NCI-H82 treated with DMSO at 0.1 percent for 48 hours (cell line): ENCODE data around the gene KLHL29.

Source experiments
- DNase-seq: peaks from one replicate; lab custom pipeline; 2025; ENCODE audit not compliant: unreplicated experiment; lab: John Stamatoyannopoulos, UW

KLHL29 gene

DNA sequence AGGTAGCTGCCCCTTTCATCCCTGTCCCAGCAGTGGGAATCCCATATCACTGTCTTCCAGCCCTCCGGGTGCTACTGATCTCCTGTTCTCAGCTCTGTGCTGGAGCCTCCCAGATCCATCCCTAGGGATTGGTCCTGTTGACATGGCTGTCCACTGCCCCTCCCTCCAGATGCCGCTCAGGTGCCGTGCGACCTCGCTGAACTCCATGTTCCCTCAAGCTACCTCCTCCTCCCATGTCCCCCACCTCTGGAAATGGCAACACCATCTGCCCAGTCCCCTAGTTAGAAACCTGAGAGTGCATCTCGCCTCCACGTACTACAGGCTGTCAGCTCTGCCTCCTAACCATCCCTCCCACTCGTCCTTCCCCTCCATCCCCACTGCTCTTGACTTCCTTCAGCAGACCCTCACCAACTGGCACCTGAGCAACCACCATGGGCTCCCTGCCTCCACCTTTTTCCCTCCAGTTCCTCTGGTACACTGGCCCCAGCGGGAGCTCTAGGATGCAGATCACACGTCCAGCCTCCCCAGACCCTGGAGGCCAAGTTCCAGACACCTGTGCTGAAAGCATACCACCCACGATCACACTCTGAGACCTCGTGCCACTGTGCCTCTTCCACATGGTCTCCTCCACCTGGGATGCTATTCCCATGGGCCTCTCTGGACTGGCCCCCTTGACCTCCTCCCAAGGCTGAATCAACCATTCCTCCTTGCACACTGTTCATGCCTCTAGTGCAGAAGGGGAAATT lies 106.8 kb downstream of the KLHL29 start:
- DNase-seq, result peak; percentile 79

DNA sequence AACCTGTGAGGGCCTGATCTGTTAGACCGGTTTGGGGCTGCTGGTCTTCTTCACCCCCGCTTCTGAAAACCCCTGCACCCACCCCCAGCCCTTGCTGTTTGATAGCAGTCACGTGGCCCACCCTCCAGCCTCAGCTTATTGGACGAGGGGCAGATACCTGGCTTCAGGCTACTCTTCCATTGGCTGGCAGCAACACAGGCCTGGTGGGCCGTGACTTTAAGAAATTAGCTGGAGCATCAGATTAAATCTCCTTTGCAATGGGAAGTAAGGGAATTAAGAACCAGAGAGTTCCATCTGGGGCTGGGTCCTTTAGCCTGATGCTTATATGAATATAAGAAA lies 107.3 kb downstream of the KLHL29 start:
- peak; percentile 39 for DNase-seq

DNA sequence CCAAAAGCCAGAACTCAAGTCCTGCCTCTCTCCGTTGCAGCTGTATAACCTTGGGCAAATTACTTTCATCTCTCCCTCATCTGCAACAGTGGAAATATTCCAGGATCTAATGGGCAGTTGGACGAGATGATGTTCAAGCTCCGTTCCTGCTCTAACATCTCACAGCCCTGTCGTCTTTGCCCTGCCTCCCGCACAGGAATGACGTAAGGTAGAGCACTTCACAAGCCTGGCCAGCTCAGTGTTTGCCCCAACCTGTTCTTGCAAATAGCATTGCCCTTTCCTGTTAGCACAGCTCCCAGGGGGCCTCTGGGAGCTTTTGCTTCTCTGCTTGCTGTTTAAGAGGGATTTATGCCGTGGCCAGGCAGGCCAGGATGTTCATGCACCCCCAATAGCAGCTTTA lies 107.9 kb downstream of the KLHL29 start:
- peak; percentile 81 for DNase-seq

GRCh38 chr2:23493846-23494245 lies 108.9 kb downstream of the KLHL29 start:
- no peak for DNase-seq

DNA sequence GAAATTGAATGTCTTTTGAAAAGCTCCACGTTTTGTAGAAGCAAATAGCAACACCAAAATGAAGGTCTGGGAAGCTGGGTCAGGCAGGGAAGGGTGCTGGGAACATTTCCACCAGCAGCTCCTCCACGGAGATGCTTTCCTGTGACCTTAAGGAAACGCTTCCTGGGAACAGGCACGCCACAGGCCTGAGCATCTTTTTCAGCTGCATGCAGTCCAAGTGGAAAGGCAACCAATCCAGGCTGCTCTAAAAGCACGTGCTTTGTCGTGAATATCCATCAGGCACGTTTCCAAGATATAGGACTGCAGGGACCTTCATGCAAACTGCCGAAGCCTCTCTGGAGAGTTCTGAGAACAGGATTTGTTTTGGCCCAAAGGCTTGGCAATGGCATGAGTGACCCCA lies 109.3 kb downstream of the KLHL29 start:
- no peak for DNase-seq

DNA sequence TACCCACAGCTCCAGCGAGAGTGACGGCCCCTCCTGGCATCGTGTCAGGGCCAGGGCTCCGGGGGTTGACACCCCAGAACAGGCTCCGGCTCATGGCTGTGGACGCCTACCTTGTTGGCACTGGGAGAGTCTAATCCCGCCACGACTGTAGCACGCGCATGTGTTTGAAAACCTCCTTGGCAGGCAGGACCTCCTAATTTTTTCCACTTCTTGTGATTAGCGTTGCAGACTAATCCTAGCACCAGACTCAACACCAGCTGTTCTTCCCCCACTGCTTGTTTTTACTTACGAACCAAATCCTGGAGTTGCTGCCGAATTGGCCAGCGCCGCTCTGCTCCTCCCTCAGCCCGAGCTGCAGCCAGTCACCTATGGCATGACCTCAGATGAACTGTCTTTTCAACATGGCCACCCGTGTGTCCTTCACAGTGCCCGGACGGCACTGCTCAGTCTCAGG lies 110.7 kb downstream of the KLHL29 start:
- DNase-seq, result peak; percentile 99

- no peak for DNase-seq
Observed at GRCh38 chr2:23496456-23496855, 111.5 kb downstream of the KLHL29 start.

- DNase-seq, result no peak
Observed at GRCh38 chr2:23497063-23497462, 112.1 kb downstream of the KLHL29 start.

- DNase-seq, result no peak
Observed at GRCh38 chr2:23497536-23497935, 112.6 kb downstream of the KLHL29 start.

GRCh38 chr2:23498943-23499342 lies 114.0 kb downstream of the KLHL29 start:
- DNase-seq, result no peak

GRCh38 chr2:23499439-23499838 lies 114.5 kb downstream of the KLHL29 start:
- DNase-seq, result no peak

GRCh38 chr2:23500836-23501235 lies 115.9 kb downstream of the KLHL29 start:
- no peak for DNase-seq

- no peak for DNase-seq
Observed at GRCh38 chr2:23502096-23502495, 117.1 kb downstream of the KLHL29 start.

DNA sequence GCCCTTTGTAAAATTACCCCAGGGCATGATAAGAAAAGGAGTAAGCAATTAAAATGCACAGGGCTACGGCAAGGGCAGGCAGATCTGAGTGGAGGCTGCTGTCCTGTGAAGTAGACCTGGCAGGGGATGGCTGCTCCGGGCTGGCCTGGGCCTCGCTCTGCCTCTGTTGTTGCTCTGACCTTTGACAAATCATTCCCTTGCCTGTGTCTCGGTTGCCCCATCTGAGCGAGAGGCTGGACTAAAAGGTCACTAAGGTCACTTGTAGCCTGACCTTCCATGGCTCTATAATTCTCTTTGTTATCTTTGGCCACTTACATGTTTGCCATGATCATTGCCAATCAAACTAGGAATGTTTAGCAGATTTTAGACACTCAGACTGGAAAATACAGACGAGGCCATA lies 118.1 kb downstream of the KLHL29 start:
- DNase-seq, result no peak

- no peak for DNase-seq
Observed at GRCh38 chr2:23503682-23504081, 118.7 kb downstream of the KLHL29 start.

GRCh38 chr2:23504591-23504990 lies 119.6 kb downstream of the KLHL29 start:
- DNase-seq, result no peak

DNA sequence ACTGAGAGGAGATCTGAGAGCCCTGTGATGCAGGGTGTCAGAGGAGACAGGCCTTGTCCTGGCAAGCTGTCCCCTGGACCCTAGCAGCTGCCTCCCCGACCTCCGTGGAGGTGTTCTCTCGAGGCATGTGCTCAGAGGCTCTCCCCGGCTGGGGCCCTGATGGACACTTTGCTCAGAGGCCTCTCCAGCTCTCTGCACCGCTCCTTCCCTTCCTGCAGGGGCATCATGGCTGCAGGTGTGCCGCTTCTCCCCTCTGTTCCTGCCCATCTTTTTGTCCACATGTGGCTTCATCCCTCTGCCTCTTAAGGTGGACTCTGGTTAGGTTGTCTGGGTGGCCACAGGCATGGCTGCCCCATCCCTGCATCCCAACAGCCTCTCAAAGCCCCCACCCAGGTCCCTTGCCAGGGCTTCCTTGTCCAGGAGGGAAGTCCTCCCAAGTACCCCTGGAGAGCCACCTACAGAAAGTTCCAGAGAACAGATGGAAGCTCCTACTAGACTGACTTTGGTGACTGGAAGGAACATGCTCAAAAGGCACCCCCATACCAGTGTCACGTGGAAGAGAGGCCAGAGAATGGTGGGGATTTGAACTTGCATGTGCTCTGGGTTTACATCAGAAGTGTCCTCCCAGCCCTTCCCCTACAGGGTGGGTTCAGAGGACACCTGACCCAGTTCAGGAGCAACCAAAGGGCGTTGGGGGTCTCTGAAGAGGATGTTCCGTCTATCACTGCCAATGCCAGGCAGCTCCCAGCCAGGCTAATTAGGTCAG lies 120.4 kb downstream of the KLHL29 start:
- DNase-seq, result no peak

- peak; percentile 19 for DNase-seq
Observed at GRCh38 chr2:23505984-23506380, 121.0 kb downstream of the KLHL29 start.

GRCh38 chr2:23506531-23507266 lies 121.7 kb downstream of the KLHL29 start:
- DNase-seq, result no peak

GRCh38 chr2:23507267-23508065 lies 122.5 kb downstream of the KLHL29 start:
- no peak for DNase-seq

DNA sequence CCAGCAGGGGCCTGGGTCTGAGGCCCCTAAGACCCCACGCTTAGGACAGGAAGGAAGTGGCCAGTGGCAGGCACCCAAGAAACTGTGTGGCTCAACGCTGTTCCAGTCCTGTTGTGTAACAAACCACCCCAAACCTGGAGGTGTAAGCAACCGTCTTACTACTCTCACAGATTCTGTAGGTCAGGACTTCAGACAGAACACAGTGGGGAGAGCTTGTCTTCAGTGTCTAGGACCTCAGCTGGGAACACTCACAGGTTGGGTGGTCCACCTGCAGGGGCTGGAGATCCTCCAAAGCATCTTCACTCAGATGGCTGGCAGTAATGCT lies 123.0 kb downstream of the KLHL29 start:
- DNase-seq, result no peak
